Endothelial cell of umbilical vein (primary cell): Measurements from ENCODE around the gene KRT15. TPM values are rescaled to one million over a fixed set of nuclear protein-coding genes. Genes with fewer than 3 reads are reported as not detected.

Experiments
- BruUV-seq: library from RNA; stranded (reverse); fragments of 400-500 nt; replicated peaks from 2 replicates; lab custom pipeline; 2021; lab: Mats Ljungman, UMichigan
- CTCF ChIA-PET: fragments of 300-600, 350-600 bp; sonication (Branson Sonifier 250); formaldehyde crosslinking; loops from one replicate; lab custom pipeline; 2021; ENCODE audit warnings: antibody characterized with exemption, inconsistent platforms; lab: Charles Lee
- POLR2A ChIA-PET: fragments of 300-600, 350-600 bp; sonication (Branson Sonifier 250); formaldehyde crosslinking; loops from one replicate; lab custom pipeline; 2021; ENCODE audit warnings: antibody characterized with exemption, inconsistent platforms; lab: Charles Lee
- DNase-seq: peaks from one replicate; pipeline ENCODE4 v3.0.0-alpha.2; 2011; ENCODE audit warnings: low read depth, low spot score
- FAIRE-seq: peaks from 2 replicates; lab custom pipeline; 2011; peaks lifted over from hg19 to GRCh38; lab: Jason Lieb, UNC
- H2AFZ ChIP-seq: 2 replicates; pipeline ENCODE4 v1.6.0; 2012; ENCODE audit warnings: low read depth, low read length, control low read depth, inconsistent platforms
- H3K27ac ChIP-seq: 2 replicates; pipeline ENCODE4 v1.5.1; 2011; ENCODE audit warnings: low read depth, mild to moderate bottlenecking, control low read depth, low read length, moderate library complexity; ENCODE audit not compliant: insufficient read depth
- H3K27me3 ChIP-seq, 2 experiments: 2 replicates each; pipeline versions ENCODE4 v1.6.0 to v1.6.1; 2011; ENCODE audit warnings: low read length in 2 of 2, mixed read lengths in 1 of 2; ENCODE audit not compliant: control insufficient read depth in 2 of 2, insufficient read depth in 2 of 2
- H3K36me3 ChIP-seq, 2 experiments: 2 replicates in 1 of 2; 3 replicates in 1 of 2; pipeline ENCODE4 v1.5.1; 2011; ENCODE audit warnings: low read length in 2 of 2, mild to moderate bottlenecking in 1 of 2, moderate library complexity in 1 of 2; ENCODE audit not compliant: control insufficient read depth in 2 of 2, insufficient read depth in 2 of 2; ENCODE audit errors: extremely low read depth in 1 of 2
- H3K4me1 ChIP-seq: 3 replicates; pipeline ENCODE4 v1.5.1; 2011; ENCODE audit warnings: mild to moderate bottlenecking, low read length; ENCODE audit not compliant: control insufficient read depth, insufficient read depth; ENCODE audit errors: extremely low read depth
- H3K4me2 ChIP-seq: 2 replicates; pipeline ENCODE4 v1.6.1; 2011; ENCODE audit warnings: low read length, control low read depth, mixed read lengths; ENCODE audit not compliant: insufficient read depth
- H3K4me3 ChIP-seq, 3 experiments: fragments of 200-600 bp in 1 of 3; sonication (generic), shearing (Covaris generic) in 1 of 3; replicated peaks in 1 of 3; 2 replicates each; pipeline ENCODE4 v1.5.1; 2011 to 2016; ENCODE audit warnings: control low read depth in 3 of 3, low read length in 3 of 3, mild to moderate bottlenecking in 2 of 3, inconsistent platforms in 1 of 3, low read depth in 1 of 3, moderate library complexity in 1 of 3; ENCODE audit not compliant: insufficient read depth in 1 of 3
- H3K79me2 ChIP-seq: 2 replicates; pipeline ENCODE4 v1.6.0; 2012; ENCODE audit warnings: low read length, inconsistent platforms; ENCODE audit not compliant: control insufficient read depth, insufficient read depth
- H3K9ac ChIP-seq: replicated peaks from 2 replicates; pipeline ENCODE3; 2011; ENCODE audit warnings: low read length, control low read depth; ENCODE audit not compliant: insufficient read depth; ENCODE audit errors: extremely low read depth
- H3K9me1 ChIP-seq: replicated peaks from 3 replicates; pipeline ENCODE4 v1.6.0; 2011; ENCODE audit warnings: mild to moderate bottlenecking, low read length; ENCODE audit not compliant: control insufficient read depth, insufficient read depth; ENCODE audit errors: extremely low read depth
- H3K9me3 ChIP-seq: replicated peaks from 2 replicates; pipeline ENCODE4 v1.5.1; 2012; ENCODE audit warnings: low read length, inconsistent platforms; ENCODE audit not compliant: control insufficient read depth, insufficient read depth
- H4K20me1 ChIP-seq: replicated peaks from 2 replicates; pipeline ENCODE3; 2011; ENCODE audit warnings: mild to moderate bottlenecking, low read length; ENCODE audit not compliant: control insufficient read depth, insufficient read depth; ENCODE audit errors: extremely low read depth
- EZH2 ChIP-seq: IDR thresholded peaks from 2 replicates; pipeline ENCODE4 v1.6.1; 2012; ENCODE audit warnings: borderline replicate concordance, low read depth, mild to moderate bottlenecking, moderate library complexity, low read length, inconsistent platforms; ENCODE audit not compliant: severe bottlenecking
- FOS ChIP-seq: IDR thresholded peaks from 2 replicates; pipeline ENCODE4 v1.6.1; 2011; ENCODE audit warnings: mild to moderate bottlenecking, low read length, moderate library complexity, borderline replicate concordance; ENCODE audit not compliant: insufficient read depth
- GATA2 ChIP-seq: IDR thresholded peaks from 2 replicates; pipeline ENCODE4 v1.7.0; 2011; ENCODE audit warnings: low read depth, mild to moderate bottlenecking, moderate library complexity, mixed read lengths, low read length; ENCODE audit not compliant: insufficient read length, insufficient read depth
- JUN ChIP-seq: IDR thresholded peaks from 2 replicates; pipeline ENCODE4 v1.6.1; 2011; ENCODE audit warnings: borderline replicate concordance, low read depth; ENCODE audit not compliant: insufficient read length, insufficient read depth
- MYC ChIP-seq: IDR thresholded peaks from one replicate; pipeline ENCODE4 v1.6.1; 2011; ENCODE audit warnings: mild to moderate bottlenecking, low read depth, low read length
- POLR2A ChIP-seq: IDR thresholded peaks from 2 replicates; pipeline ENCODE4 v1.6.1; 2012; ENCODE audit warnings: low read depth, mild to moderate bottlenecking, control low read depth, low read length
- POLR2AphosphoS5 ChIP-seq: IDR thresholded peaks from 2 replicates; pipeline ENCODE4 v1.6.1; 2012; ENCODE audit warnings: low read depth, mild to moderate bottlenecking, control low read depth, low read length, moderate library complexity; ENCODE audit not compliant: insufficient read depth
- dilution Hi-C: fragments of 300-500 bp; cut with MboI; formaldehyde crosslinking; loops from one replicate; pipeline ENCODE4 v1.15.0; 2019; ENCODE audit warnings: low sequenced_read_pairs; ENCODE audit not compliant: extremely low pct_ligation_motif_present
- intact Hi-C: fragments of 100-400 bp; cut with micrococcal nuclease; formaldehyde crosslinking; loops from one replicate; pipeline ENCODE4 v1.10.0; 2022
- polyA plus RNA-seq, 4 experiments: library from polyadenylated mRNA; depleted of rRNA in 3 of 4; stranded (reverse) in 3 of 4; unstranded in 1 of 4; fragments of >200 nt; gene quantifications; 2 replicates each; pipeline versions ENCODE4 v1.2.1 to v1.2.3, GENCODE V29; 2011 to 2012; ENCODE audit warnings: missing spikeins in 1 of 4
- total RNA-seq: library from RNA; stranded (reverse); gene quantifications from 2 replicates; pipeline ENCODE4 v1.2.3, GENCODE V29; 2021
- TF ChIP-seq, protein P1 (sequence below), 2 donors: IDR thresholded peaks; 1 replicate in 1 of 2; 2 replicates in 1 of 2; pipeline ENCODE4 v1.5.1; 2011; ENCODE audit warnings: low read length in 2 of 2, mild to moderate bottlenecking in 2 of 2, moderate library complexity in 2 of 2, control low read depth in 1 of 2, inconsistent platforms in 1 of 2, low read depth in 1 of 2; ENCODE audit not compliant: insufficient read depth in 1 of 2; ENCODE audit errors: extremely low read depth in 1 of 2
- TF ChIP-seq, protein P2 (sequence below): IDR thresholded peaks from 2 replicates; pipeline ENCODE4 v1.6.1; 2011; ENCODE audit not compliant: insufficient read depth, insufficient read length

The KRT15 gene
- total and polyA plus RNA-seq, 2 donors (not counting 3 experiments of a cell fraction or from before 2014, with no cell fraction given) = 0.68 to 2.8 TPM

DNA sequence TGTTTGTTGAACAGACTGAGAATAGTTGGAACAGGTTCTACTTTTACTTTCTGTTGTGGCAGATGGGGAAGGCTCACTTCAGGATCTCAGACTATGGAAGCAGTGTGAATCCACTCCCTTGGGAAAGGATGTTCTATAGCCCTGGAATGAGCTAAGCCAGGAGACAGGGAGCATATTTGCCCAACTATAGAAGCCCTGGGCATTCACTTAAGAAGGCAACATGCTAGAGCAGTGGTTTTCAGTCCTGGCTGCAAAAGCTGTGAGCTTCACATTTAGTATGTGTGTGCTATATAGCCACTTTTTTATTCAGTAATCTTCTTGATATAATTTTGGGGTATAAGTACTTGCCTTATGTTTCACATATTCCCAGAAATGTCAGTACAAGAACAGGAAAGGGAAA, 50.3 kb downstream of the KRT15 start:
- no peak overlapping the region for H2AFZ ChIP-seq
- ChIA-PET POLR2A (no interaction called here), CTCF (interaction anchor here (0.8 to 1.0 kb wide), 2 partner anchors 12 to 80 kb away, joined by 3 to 5 read pairs; no protein-coding TSS in a partner anchor)
- DNase-seq (no peak), FAIRE-seq (no peak)
- H3K79me2 ChIP-seq = no peaks in the 10 kb centered on the region
- H3K36me3 ChIP-seq = no peaks in the 10 kb centered on the region
- H3K4me2 ChIP-seq = no peak overlapping the region
- dilution Hi-C loops (no loop called here), intact Hi-C loops (no loop called here)
- H3K9me3 ChIP-seq = no peaks in the 10 kb centered on the region
- no TSS peak for BruUV-seq
- TF ChIP-seq EZH2 (no peak), POLR2A (no peak), GATA2 (no peak), POLR2AphosphoS5 (no peak), JUN (no peak), FOS (no peak), MYC (no peak)
- TF ChIP-seq, protein P1, sequence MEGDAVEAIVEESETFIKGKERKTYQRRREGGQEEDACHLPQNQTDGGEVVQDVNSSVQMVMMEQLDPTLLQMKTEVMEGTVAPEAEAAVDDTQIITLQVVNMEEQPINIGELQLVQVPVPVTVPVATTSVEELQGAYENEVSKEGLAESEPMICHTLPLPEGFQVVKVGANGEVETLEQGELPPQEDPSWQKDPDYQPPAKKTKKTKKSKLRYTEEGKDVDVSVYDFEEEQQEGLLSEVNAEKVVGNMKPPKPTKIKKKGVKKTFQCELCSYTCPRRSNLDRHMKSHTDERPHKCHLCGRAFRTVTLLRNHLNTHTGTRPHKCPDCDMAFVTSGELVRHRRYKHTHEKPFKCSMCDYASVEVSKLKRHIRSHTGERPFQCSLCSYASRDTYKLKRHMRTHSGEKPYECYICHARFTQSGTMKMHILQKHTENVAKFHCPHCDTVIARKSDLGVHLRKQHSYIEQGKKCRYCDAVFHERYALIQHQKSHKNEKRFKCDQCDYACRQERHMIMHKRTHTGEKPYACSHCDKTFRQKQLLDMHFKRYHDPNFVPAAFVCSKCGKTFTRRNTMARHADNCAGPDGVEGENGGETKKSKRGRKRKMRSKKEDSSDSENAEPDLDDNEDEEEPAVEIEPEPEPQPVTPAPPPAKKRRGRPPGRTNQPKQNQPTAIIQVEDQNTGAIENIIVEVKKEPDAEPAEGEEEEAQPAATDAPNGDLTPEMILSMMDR (IDR thresholded peaks at IDR 0.05; ENCODE audit: extremely low read depth in 1 of 2, insufficient read depth in 1 of 2, low read depth in 1 of 2, low read length in 2 of 2) = no peak
- TF ChIP-seq, protein P2, sequence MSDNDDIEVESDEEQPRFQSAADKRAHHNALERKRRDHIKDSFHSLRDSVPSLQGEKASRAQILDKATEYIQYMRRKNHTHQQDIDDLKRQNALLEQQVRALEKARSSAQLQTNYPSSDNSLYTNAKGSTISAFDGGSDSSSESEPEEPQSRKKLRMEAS = no peak
- no peaks in the 10 kb centered on the region for H4K20me1 ChIP-seq
- H3K4me3 ChIP-seq = no peak overlapping the region
- H3K9ac ChIP-seq = no peak overlapping the region
- H3K27ac ChIP-seq = no peak overlapping the region
- no peaks in the 10 kb centered on the region for H3K4me1 ChIP-seq
- H3K9me1 ChIP-seq = no peaks in the 10 kb centered on the region
- H3K27me3 ChIP-seq = peaks cover 3 to 9% of the 10 kb centered on the region in 2 experiments
